Suprapubic skin (tissue), 4 donors: ENCODE results near the gene LRGUK.

Experiments used
- POLR2A ChIP-seq, 2 donors: fragments of 450-650 bp; IDR thresholded peaks; one replicate each; pipeline ENCODE4 v1.6.1; 2017; ENCODE audit warnings: antibody characterized with exemption in 2 of 2, mild to moderate bottlenecking in 2 of 2, moderate library complexity in 2 of 2
- POLR2AphosphoS5 ChIP-seq, 3 donors: sonication (generic); formaldehyde crosslinking; IDR thresholded peaks; one replicate each; pipeline ENCODE4 v1.6.1; 2017; ENCODE audit warnings: antibody characterized with exemption in 3 of 3
- TF ChIP-seq, protein P1 (sequence below), 2 donors: fragments of 200-600 bp in 1 of 2; fragments of 450-650 bp in 1 of 2; sonication (generic) in 1 of 2; IDR thresholded peaks; one replicate each; pipeline ENCODE4 v1.5.1; 2016 to 2019; ENCODE audit warnings: antibody characterized with exemption in 2 of 2, mild to moderate bottlenecking in 1 of 2, moderate library complexity in 1 of 2

DNA sequence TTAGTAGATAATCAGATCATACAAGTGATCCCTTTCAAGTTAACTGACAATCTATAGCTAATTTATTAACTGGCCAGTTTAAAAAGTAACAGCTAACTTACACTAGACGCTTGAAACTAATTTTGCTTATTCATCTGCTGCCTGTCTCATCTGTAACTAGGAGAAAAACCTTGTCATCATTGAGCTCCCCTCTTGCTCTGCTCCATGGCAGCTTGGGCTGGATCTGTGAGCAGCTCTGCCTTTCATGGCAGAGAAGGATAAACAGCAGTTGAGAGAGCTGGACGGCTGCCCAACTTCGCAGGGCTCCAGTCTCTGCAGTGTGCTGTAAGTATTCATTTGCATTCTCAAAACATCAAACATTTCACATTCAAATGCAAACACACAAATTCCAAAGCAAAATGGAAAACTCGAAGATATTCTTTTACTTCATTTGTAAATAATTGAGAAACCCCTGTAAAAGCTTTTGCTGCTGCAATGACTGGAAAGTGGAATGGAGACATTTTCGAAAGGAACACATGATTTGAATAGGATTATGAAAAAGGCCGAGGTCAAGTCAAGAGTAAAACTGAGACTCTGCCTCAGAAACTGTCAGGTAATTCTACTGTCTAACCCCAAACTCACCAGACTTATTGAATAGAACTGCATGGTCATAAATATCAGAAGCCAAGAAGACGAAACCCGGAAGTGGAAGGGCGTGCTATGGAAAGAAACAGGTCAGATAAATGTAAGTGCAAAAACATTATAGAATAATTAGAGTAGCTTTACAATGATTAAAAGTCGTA is 172.0 kb downstream of the LRGUK start:
- no peak for TF ChIP-seq POLR2A (IDR thresholded peaks at IDR 0.05)
- no peak for TF ChIP-seq POLR2AphosphoS5 (IDR thresholded peaks at IDR 0.05)
- TF ChIP-seq, protein P1, sequence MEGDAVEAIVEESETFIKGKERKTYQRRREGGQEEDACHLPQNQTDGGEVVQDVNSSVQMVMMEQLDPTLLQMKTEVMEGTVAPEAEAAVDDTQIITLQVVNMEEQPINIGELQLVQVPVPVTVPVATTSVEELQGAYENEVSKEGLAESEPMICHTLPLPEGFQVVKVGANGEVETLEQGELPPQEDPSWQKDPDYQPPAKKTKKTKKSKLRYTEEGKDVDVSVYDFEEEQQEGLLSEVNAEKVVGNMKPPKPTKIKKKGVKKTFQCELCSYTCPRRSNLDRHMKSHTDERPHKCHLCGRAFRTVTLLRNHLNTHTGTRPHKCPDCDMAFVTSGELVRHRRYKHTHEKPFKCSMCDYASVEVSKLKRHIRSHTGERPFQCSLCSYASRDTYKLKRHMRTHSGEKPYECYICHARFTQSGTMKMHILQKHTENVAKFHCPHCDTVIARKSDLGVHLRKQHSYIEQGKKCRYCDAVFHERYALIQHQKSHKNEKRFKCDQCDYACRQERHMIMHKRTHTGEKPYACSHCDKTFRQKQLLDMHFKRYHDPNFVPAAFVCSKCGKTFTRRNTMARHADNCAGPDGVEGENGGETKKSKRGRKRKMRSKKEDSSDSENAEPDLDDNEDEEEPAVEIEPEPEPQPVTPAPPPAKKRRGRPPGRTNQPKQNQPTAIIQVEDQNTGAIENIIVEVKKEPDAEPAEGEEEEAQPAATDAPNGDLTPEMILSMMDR (IDR thresholded peaks at IDR 0.05): no peak
